HepG2 (cell line): ENCODE measurements around the gene ATP6V0E2. TPM values are rescaled to one million over a fixed set of nuclear protein-coding genes. Genes with fewer than 3 reads are reported as not detected.
A peak's percentile ranks its signal among the peaks of the same experiment; 100 is the strongest.

ENCODE experiments used
- HNF4G ChIP-seq, 2 experiments: sonication (generic) in 1 of 2; formaldehyde crosslinking in 1 of 2; IDR thresholded peaks; 2 replicates each; pipeline versions ENCODE4 v1.4.0 to v1.6.1; 2011 to 2020; ENCODE audit warnings: borderline replicate concordance in 2 of 2, low read depth in 2 of 2, mild to moderate bottlenecking in 2 of 2, low read length in 1 of 2, missing genetic modification reagents in 1 of 2, moderate library complexity in 1 of 2
- NFKB2 ChIP-seq: sonication (generic); formaldehyde crosslinking; IDR thresholded peaks from 2 replicates; pipeline ENCODE4 v1.4.0; 2020; ENCODE audit warnings: missing genetic modification reagents, borderline replicate concordance
- ZNF296 ChIP-seq: sonication (generic); formaldehyde crosslinking; conservative IDR thresholded peaks from 2 replicates; pipeline ENCODE4 v1.5.0; 2020; ENCODE audit warnings: mild to moderate bottlenecking, missing genetic modification reagents
- ZNF768 ChIP-seq: sonication (generic); formaldehyde crosslinking; IDR thresholded peaks from 2 replicates; pipeline ENCODE4 v1.4.0; 2020; ENCODE audit warnings: missing genetic modification reagents
- polyA plus RNA-seq, 8 experiments: library from polyadenylated mRNA; depleted of rRNA in 3 of 8; stranded (reverse) in 7 of 8; unstranded in 1 of 8; fragments of >200 nt; fragmentation: Illumina TruSeq in 4 of 8; extraction: Trizol in 4 of 8; gene quantifications; 2 replicates each; pipeline versions ENCODE4 v1.2.1 to v1.2.3, GENCODE V29; 2011 to 2016; ENCODE audit warnings: low read depth in 4 of 8, missing spikeins in 1 of 8, mixed read lengths in 1 of 8; ENCODE audit not compliant: insufficient read depth in 1 of 8
- total RNA-seq, 5 experiments: library from RNA; depleted of rRNA; stranded (reverse); fragments of >200 nt; fragmentation: Illumina TruSeq; extraction: Trizol; gene quantifications; 2 replicates each; pipeline ENCODE4 v1.2.3, GENCODE V29; 2016; ENCODE audit warnings: low read depth in 1 of 5
- TF ChIP-seq, protein P1 (sequence below), 2 experiments: sonication (generic) in 1 of 2; formaldehyde crosslinking in 1 of 2; IDR thresholded peaks; 2 replicates each; pipeline versions ENCODE4 v1.4.0 to v1.6.1; 2016 to 2020; ENCODE audit warnings: borderline replicate concordance in 1 of 2, low read depth in 1 of 2, mild to moderate bottlenecking in 1 of 2, missing genetic modification reagents in 1 of 2
- TF ChIP-seq, protein P2 (sequence below): sonication (generic); formaldehyde crosslinking; IDR thresholded peaks from 2 replicates; pipeline ENCODE4 v1.5.0; 2020; ENCODE audit warnings: mild to moderate bottlenecking, missing genetic modification reagents
- TF ChIP-seq, protein P3 (sequence below): sonication (generic); formaldehyde crosslinking; IDR thresholded peaks from 2 replicates; pipeline ENCODE4 v1.4.0; 2020; ENCODE audit warnings: missing genetic modification reagents
- TF ChIP-seq, protein P4 (sequence below): sonication (generic); formaldehyde crosslinking; IDR thresholded peaks from 2 replicates; pipeline ENCODE4 v1.4.0; 2020; ENCODE audit warnings: missing genetic modification reagents
- TF ChIP-seq, protein P5 (sequence below): sonication (generic); formaldehyde crosslinking; IDR thresholded peaks from 2 replicates; pipeline ENCODE4 v1.4.0; 2020; ENCODE audit warnings: mild to moderate bottlenecking, missing genetic modification reagents
- TF ChIP-seq, protein P6 (sequence below): sonication (generic); formaldehyde crosslinking; IDR thresholded peaks from 2 replicates; pipeline ENCODE4 v1.9.0; 2022; ENCODE audit warnings: missing genetic modification reagents, mild to moderate bottlenecking, borderline replicate concordance

Gene ATP6V0E2
- total and polyA plus RNA-seq, 2 of the 13 experiments (the other 11 are each of a cell fraction or from before 2014, with no cell fraction given), result 36.8 to 203 TPM

DNA sequence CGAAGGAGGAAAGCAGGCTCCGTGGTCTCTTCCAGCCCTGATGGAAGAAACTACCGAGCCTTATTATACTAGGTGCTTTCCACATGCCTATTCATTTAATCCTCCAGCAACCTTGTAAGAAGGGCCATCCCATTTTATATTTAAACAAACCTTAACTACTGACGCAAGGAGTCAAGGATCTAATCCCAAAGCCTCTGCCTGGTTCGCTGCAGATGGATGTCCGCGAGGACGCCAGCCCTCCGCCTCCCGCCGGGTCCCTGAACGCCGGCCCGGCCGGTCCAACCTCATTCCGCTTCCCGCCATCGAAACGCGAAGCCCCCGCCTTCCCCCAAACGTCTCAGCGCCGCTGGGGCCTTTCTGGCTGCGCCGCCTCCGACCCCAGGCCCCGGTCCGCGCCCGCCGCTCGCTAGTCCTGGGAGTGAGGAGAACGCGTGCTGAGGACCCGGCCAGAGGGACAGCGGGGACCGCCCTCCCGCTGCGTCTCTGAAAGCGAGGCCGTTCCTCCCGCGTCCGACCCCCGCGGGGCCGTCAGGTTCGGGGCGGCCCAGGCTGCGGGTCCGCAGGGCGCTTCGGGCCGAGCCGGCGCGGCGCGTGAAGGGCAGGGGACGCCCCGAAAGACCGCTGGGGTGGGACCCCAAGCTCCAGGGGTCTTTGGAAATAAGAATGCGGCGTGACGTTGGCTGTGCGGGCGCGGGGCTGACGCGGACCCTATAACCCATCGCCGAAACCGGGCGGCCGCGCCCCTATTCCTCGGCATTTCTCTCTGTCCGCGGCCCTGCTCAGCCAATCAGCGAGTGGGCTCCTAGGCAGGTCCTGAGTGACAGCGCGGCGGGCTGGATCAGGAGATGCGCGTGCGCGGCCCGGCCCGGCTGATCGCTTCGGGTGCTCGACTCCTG, at the start of gene ATP6V0E2 (continued):
- TF ChIP-seq, protein P1, sequence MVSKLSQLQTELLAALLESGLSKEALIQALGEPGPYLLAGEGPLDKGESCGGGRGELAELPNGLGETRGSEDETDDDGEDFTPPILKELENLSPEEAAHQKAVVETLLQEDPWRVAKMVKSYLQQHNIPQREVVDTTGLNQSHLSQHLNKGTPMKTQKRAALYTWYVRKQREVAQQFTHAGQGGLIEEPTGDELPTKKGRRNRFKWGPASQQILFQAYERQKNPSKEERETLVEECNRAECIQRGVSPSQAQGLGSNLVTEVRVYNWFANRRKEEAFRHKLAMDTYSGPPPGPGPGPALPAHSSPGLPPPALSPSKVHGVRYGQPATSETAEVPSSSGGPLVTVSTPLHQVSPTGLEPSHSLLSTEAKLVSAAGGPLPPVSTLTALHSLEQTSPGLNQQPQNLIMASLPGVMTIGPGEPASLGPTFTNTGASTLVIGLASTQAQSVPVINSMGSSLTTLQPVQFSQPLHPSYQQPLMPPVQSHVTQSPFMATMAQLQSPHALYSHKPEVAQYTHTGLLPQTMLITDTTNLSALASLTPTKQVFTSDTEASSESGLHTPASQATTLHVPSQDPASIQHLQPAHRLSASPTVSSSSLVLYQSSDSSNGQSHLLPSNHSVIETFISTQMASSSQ (IDR thresholded peaks at IDR 0.05; ENCODE audit: low read depth), result no peak
- TF ChIP-seq, protein P1 (CRISPR knock-in tag; IDR thresholded peaks at IDR 0.05; ENCODE audit: borderline replicate concordance), result peak; percentile 47
- TF ChIP-seq, protein P2, sequence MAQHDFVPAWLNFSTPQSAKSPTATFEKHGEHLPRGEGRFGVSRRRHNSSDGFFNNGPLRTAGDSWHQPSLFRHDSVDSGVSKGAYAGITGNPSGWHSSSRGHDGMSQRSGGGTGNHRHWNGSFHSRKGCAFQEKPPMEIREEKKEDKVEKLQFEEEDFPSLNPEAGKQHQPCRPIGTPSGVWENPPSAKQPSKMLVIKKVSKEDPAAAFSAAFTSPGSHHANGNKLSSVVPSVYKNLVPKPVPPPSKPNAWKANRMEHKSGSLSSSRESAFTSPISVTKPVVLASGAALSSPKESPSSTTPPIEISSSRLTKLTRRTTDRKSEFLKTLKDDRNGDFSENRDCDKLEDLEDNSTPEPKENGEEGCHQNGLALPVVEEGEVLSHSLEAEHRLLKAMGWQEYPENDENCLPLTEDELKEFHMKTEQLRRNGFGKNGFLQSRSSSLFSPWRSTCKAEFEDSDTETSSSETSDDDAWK (CRISPR knock-in tag), result no peak
- TF ChIP-seq ZNF768 (peak; percentile 41; the same call in 1 of the 2 replicates), NFKB2 (CRISPR knock-in tag) (0 out of 2 replicates have a peak, but pooled peaks have one; percentile 11), HNF4G (IDR thresholded peaks at IDR 0.05; ENCODE audit: borderline replicate concordance, low read depth, low read length) (no peak), HNF4G (CRISPR knock-in tag; IDR thresholded peaks at IDR 0.05; ENCODE audit: borderline replicate concordance, low read depth) (no peak), ZNF296 (peak; percentile 49; the same call in 1 of the 2 replicates)
- TF ChIP-seq, protein P3, sequence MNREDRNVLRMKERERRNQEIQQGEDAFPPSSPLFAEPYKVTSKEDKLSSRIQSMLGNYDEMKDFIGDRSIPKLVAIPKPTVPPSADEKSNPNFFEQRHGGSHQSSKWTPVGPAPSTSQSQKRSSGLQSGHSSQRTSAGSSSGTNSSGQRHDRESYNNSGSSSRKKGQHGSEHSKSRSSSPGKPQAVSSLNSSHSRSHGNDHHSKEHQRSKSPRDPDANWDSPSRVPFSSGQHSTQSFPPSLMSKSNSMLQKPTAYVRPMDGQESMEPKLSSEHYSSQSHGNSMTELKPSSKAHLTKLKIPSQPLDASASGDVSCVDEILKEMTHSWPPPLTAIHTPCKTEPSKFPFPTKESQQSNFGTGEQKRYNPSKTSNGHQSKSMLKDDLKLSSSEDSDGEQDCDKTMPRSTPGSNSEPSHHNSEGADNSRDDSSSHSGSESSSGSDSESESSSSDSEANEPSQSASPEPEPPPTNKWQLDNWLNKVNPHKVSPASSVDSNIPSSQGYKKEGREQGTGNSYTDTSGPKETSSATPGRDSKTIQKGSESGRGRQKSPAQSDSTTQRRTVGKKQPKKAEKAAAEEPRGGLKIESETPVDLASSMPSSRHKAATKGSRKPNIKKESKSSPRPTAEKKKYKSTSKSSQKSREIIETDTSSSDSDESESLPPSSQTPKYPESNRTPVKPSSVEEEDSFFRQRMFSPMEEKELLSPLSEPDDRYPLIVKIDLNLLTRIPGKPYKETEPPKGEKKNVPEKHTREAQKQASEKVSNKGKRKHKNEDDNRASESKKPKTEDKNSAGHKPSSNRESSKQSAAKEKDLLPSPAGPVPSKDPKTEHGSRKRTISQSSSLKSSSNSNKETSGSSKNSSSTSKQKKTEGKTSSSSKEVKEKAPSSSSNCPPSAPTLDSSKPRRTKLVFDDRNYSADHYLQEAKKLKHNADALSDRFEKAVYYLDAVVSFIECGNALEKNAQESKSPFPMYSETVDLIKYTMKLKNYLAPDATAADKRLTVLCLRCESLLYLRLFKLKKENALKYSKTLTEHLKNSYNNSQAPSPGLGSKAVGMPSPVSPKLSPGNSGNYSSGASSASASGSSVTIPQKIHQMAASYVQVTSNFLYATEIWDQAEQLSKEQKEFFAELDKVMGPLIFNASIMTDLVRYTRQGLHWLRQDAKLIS, result no peak
- TF ChIP-seq, protein P4, sequence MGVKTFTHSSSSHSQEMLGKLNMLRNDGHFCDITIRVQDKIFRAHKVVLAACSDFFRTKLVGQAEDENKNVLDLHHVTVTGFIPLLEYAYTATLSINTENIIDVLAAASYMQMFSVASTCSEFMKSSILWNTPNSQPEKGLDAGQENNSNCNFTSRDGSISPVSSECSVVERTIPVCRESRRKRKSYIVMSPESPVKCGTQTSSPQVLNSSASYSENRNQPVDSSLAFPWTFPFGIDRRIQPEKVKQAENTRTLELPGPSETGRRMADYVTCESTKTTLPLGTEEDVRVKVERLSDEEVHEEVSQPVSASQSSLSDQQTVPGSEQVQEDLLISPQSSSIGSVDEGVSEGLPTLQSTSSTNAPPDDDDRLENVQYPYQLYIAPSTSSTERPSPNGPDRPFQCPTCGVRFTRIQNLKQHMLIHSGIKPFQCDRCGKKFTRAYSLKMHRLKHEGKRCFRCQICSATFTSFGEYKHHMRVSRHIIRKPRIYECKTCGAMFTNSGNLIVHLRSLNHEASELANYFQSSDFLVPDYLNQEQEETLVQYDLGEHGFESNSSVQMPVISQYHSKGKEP (CRISPR knock-in tag), result 0 out of 2 replicates have a peak, but pooled peaks have one; percentile 32
- TF ChIP-seq, protein P5, sequence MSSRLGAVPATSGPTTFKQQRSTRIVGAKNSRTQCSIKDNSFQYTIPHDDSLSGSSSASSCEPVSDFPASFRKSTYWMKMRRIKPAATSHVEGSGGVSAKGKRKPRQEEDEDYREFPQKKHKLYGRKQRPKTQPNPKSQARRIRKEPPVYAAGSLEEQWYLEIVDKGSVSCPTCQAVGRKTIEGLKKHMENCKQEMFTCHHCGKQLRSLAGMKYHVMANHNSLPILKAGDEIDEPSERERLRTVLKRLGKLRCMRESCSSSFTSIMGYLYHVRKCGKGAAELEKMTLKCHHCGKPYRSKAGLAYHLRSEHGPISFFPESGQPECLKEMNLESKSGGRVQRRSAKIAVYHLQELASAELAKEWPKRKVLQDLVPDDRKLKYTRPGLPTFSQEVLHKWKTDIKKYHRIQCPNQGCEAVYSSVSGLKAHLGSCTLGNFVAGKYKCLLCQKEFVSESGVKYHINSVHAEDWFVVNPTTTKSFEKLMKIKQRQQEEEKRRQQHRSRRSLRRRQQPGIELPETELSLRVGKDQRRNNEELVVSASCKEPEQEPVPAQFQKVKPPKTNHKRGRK (CRISPR knock-in tag), result no peak
- TF ChIP-seq, protein P6, sequence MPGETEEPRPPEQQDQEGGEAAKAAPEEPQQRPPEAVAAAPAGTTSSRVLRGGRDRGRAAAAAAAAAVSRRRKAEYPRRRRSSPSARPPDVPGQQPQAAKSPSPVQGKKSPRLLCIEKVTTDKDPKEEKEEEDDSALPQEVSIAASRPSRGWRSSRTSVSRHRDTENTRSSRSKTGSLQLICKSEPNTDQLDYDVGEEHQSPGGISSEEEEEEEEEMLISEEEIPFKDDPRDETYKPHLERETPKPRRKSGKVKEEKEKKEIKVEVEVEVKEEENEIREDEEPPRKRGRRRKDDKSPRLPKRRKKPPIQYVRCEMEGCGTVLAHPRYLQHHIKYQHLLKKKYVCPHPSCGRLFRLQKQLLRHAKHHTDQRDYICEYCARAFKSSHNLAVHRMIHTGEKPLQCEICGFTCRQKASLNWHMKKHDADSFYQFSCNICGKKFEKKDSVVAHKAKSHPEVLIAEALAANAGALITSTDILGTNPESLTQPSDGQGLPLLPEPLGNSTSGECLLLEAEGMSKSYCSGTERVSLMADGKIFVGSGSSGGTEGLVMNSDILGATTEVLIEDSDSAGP (CRISPR knock-in tag), result 0 out of 2 replicates have a peak, but pooled peaks have one; percentile 24
